Breast epithelium (tissue), 3 donors: ENCODE results near the gene P2RX2.

Experiments used
- POLR2A ChIP-seq: fragments of 450-650 bp; IDR thresholded peaks from one replicate; pipeline ENCODE4 v1.6.1; 2016; ENCODE audit warnings: antibody characterized with exemption, mild to moderate bottlenecking, moderate library complexity
- TF ChIP-seq, protein P1 (sequence below), 3 donors: fragments of 450-650 bp; IDR thresholded peaks; one replicate each; pipeline ENCODE4 v1.5.1; 2016 to 2017; ENCODE audit warnings: antibody characterized with exemption in 3 of 3, mild to moderate bottlenecking in 3 of 3, moderate library complexity in 3 of 3

DNA sequence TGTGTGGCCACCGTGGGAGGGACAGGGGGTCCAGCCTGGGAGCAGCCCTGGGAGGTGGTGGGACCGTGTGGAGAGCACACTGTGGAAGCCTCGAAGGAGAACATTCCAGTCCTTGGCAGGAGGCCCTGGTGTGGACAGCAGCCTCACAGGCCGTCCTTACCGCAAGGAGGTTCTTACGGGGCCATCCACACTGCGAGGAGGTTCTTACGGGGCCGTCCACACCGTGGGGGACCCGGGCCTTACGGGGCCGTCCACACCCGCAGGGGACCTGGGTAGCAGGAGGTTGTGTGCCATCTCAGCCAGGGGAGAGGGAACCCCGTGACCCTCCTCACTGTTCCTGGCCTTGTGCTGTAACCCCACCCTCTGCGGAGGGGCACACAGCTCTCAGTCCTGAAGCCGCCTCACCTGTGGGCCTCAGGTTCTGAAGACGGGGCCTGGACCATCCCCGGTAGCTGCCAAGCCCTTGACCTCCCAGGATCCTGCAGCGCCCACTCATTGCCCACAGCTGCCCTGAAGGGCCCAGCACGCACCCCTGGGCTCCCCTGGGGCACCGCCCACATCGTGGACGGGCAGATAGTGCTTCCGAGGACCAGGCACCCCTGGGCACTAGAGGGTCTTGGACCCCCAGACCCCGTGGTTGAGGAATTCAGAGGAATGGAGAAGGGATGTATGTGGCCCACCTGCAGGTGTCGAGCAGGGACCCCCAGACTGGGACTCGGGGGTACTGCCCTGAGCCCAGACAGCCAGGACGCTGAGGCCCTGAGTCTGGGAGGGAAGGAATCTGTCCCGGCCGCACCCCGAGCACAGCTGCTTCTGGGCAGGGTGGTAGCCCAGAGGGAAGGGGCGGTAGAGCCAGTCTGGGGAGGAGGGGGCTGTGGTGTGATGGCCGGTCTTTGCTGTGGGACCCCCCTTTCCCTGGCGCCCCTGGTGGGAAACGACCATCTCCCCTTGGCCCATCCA is 45.5 kb upstream of the P2RX2 start:
- TF ChIP-seq POLR2A, result no peak
- TF ChIP-seq, protein P1, sequence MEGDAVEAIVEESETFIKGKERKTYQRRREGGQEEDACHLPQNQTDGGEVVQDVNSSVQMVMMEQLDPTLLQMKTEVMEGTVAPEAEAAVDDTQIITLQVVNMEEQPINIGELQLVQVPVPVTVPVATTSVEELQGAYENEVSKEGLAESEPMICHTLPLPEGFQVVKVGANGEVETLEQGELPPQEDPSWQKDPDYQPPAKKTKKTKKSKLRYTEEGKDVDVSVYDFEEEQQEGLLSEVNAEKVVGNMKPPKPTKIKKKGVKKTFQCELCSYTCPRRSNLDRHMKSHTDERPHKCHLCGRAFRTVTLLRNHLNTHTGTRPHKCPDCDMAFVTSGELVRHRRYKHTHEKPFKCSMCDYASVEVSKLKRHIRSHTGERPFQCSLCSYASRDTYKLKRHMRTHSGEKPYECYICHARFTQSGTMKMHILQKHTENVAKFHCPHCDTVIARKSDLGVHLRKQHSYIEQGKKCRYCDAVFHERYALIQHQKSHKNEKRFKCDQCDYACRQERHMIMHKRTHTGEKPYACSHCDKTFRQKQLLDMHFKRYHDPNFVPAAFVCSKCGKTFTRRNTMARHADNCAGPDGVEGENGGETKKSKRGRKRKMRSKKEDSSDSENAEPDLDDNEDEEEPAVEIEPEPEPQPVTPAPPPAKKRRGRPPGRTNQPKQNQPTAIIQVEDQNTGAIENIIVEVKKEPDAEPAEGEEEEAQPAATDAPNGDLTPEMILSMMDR (IDR thresholded peaks at IDR 0.05), result no peak
